ENCODE results near the gene MPZL3.

MPZL3 gene

DNA sequence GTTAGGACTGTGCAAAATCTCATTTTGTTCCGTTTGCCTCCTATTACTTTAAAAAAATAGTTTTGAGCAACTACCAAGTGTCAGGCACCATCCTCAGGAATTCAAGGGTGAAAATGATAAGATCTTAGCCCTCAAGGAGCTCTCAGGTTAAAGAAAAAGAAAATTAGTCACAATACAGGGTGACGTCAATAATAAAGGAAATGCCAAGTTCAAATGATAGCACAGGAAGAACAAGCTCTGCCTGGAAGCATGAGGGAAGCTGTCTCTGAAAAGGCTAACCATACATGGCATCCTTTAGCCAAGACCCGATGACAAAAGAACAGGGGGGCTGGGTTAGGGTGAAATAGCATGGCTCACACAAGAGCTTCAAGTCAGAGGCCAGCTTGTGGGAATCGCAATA, 23.0 kb upstream of the MPZL3 start:
- Histone ChIP-seq H3K27me3 (ENCODE audit: control insufficient read depth in 3 of 3, insufficient read depth in 3 of 3, low read depth in 1 of 3, low read length in 3 of 3) (peaks cover 0 to 9% (median 0%) of the 10 kb centered on the region in 3 experiments), H3K4me2 (ENCODE audit: insufficient read depth, low read length, poor library complexity, severe bottlenecking) (no peak overlapping the region), H3K18ac (ENCODE audit: low read length) (no peak overlapping the region), H4K8ac (ENCODE audit: low read depth, low read length) (no peak overlapping the region), H3K79me1 (ENCODE audit: low read depth, low read length) (no peaks in the 10 kb centered on the region), H2BK120ac (ENCODE audit: low read depth, low read length) (no peak overlapping the region), H2BK15ac (ENCODE audit: low read length) (no peak overlapping the region), H3K9me3 (replicated peaks in 1 of 2; ENCODE audit: control insufficient read depth in 2 of 2, insufficient read depth in 1 of 2, low read depth in 1 of 2, low read length in 2 of 2) (no peaks in the 10 kb centered on the region), H2BK5ac (ENCODE audit: low read length) (no peak overlapping the region), H3K36me3 (replicated peaks in 1 of 2; ENCODE audit: control insufficient read depth in 2 of 2, insufficient read depth in 2 of 2, low read length in 2 of 2) (no peaks in the 10 kb centered on the region), H3K14ac (ENCODE audit: low read length) (no peak overlapping the region), H3K27ac (replicated peaks; ENCODE audit: low read length) (no peak overlapping the region), H3K4me1 (ENCODE audit: control insufficient read depth in 2 of 2, insufficient read depth in 1 of 2, low read depth in 1 of 2, low read length in 2 of 2) (no peaks in the 10 kb centered on the region), H3K23ac (ENCODE audit: low read depth, low read length, poor library complexity) (no peak overlapping the region), H4K91ac (ENCODE audit: low read depth, low read length, poor library complexity) (no peak overlapping the region), H3K9ac (ENCODE audit: low read depth, low read length, poor library complexity) (no peak overlapping the region), H3K4me3 (ENCODE audit: low read length in 2 of 2) (no peak overlapping the region), H2AFZ (ENCODE audit: low read length) (no peak overlapping the region), H2BK12ac (ENCODE audit: low read length) (no peak overlapping the region), H2AK5ac (ENCODE audit: low read depth, low read length) (no peak overlapping the region), H3K4ac (ENCODE audit: low read length) (no peak overlapping the region)
- DNase-seq (ENCODE audit: low spot score), result no peak
- no CpG with 5 or more reads among the region's 4 CpGs for WGBS, 2 donors (ENCODE audit: extremely low coverage in 2 of 2, insufficient read length in 2 of 2, insufficient replicate concordance in 1 of 2)

DNA sequence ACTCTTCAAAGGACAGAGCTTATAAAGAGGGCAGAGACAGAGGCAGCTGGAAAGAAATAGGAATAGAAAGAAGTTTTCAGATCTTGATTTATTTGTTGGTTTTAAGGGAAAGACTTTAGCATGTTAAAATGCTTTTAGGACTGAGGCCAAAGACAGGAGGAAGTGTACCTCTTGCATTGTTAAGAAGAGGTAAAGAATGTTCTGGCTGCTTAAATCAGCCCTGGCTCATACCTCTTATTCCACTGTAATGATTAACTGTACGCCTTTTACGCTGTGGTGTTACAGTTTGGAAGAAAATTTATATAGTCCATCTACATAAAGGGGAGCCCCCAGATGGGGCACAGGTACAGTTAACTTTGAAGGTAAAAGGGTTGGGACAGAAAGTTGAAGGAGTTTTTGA, 22.0 kb upstream of the MPZL3 start:
- Histone ChIP-seq H2AFZ (ENCODE audit: low read length) (no peak overlapping the region), H3K9ac (ENCODE audit: low read depth, low read length, poor library complexity) (no peak overlapping the region), H3K14ac (ENCODE audit: low read length) (no peak overlapping the region), H3K4me3 (ENCODE audit: low read length in 2 of 2) (no peak overlapping the region), H3K27ac (replicated peaks; ENCODE audit: low read length) (no peak overlapping the region), H2BK120ac (ENCODE audit: low read depth, low read length) (no peak overlapping the region), H2BK12ac (ENCODE audit: low read length) (no peak overlapping the region), H4K91ac (ENCODE audit: low read depth, low read length, poor library complexity) (no peak overlapping the region), H2BK5ac (ENCODE audit: low read length) (no peak overlapping the region), H3K4me1 (ENCODE audit: control insufficient read depth in 2 of 2, insufficient read depth in 1 of 2, low read depth in 1 of 2, low read length in 2 of 2) (no peaks in the 10 kb centered on the region), H3K4ac (ENCODE audit: low read length) (no peak overlapping the region), H3K36me3 (replicated peaks in 1 of 2; ENCODE audit: control insufficient read depth in 2 of 2, insufficient read depth in 2 of 2, low read length in 2 of 2) (no peaks in the 10 kb centered on the region), H3K23ac (ENCODE audit: low read depth, low read length, poor library complexity) (no peak overlapping the region), H3K79me1 (ENCODE audit: low read depth, low read length) (no peaks in the 10 kb centered on the region), H3K9me3 (replicated peaks in 1 of 2; ENCODE audit: control insufficient read depth in 2 of 2, insufficient read depth in 1 of 2, low read depth in 1 of 2, low read length in 2 of 2) (no peaks in the 10 kb centered on the region), H4K8ac (ENCODE audit: low read depth, low read length) (no peak overlapping the region), H2BK15ac (ENCODE audit: low read length) (no peak overlapping the region), H2AK5ac (ENCODE audit: low read depth, low read length) (no peak overlapping the region), H3K4me2 (ENCODE audit: insufficient read depth, low read length, poor library complexity, severe bottlenecking) (no peak overlapping the region), H3K18ac (ENCODE audit: low read length) (no peak overlapping the region), H3K27me3 (ENCODE audit: control insufficient read depth in 3 of 3, insufficient read depth in 3 of 3, low read depth in 1 of 3, low read length in 3 of 3) (peaks cover 0 to 16% (median 0%) of the 10 kb centered on the region in 3 experiments)
- WGBS, 2 donors (ENCODE audit: extremely low coverage in 2 of 2, insufficient read length in 2 of 2, insufficient replicate concordance in 1 of 2), result no CpG with 5 or more reads among the region's 2 CpGs
- no peak for DNase-seq (ENCODE audit: low spot score)

DNA sequence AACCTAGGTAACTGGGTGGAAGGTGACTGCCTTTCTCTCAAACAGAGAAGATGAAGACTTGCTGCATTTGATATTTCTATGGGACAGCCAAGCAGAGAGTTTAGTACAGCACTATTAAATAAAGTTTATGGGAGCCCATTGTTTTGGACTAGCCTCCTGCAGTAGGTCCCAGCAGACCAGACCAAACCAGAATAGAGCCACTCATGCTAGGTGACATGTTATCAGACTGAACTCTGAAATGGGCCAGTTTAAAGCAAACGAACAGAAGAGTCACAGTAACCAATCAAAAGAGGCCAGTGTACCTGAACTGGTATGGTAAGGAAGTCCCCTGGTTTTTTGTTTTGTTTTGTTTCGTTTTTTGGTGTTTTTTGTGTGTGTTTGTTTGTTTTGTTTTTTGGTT, 19.8 kb upstream of the MPZL3 start:
- H3K9me3 ChIP-seq (replicated peaks in 1 of 2; ENCODE audit: control insufficient read depth in 2 of 2, insufficient read depth in 1 of 2, low read depth in 1 of 2, low read length in 2 of 2), result no peaks in the 10 kb centered on the region

DNA sequence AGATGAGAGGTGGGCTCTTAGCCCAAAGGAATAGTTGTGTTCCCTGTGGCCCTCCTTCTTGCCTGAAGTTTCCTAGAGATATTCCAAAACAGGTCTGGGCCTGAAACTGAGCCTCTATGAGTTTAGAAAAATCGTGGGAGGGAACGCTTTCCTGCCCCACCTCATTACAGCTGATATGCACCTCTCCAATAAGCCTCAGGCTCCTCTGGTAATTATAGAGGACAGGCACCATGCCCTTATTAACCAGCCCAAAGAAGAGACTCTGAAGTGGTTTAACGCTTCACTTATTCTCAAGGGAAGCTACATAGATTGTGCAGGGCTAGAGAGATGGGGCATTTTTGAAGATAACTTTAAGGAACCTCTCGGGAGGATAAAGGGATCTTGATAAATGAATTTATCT, 15.3 kb upstream of the MPZL3 start:
- Histone ChIP-seq H3K4ac (ENCODE audit: low read length) (no peak overlapping the region), H3K4me1 (ENCODE audit: control insufficient read depth in 2 of 2, insufficient read depth in 1 of 2, low read depth in 1 of 2, low read length in 2 of 2) (peaks cover 0 to 4% of the 10 kb centered on the region in 2 donors), H4K8ac (ENCODE audit: low read depth, low read length) (no peak overlapping the region), H2BK5ac (ENCODE audit: low read length) (no peak overlapping the region), H2AK5ac (ENCODE audit: low read depth, low read length) (no peak overlapping the region), H2BK12ac (ENCODE audit: low read length) (no peak overlapping the region), H2BK120ac (ENCODE audit: low read depth, low read length) (no peak overlapping the region), H3K4me2 (ENCODE audit: insufficient read depth, low read length, poor library complexity, severe bottlenecking) (no peak overlapping the region), H3K36me3 (replicated peaks in 1 of 2; ENCODE audit: control insufficient read depth in 2 of 2, insufficient read depth in 2 of 2, low read length in 2 of 2) (no peaks in the 10 kb centered on the region), H3K14ac (ENCODE audit: low read length) (no peak overlapping the region), H3K9ac (ENCODE audit: low read depth, low read length, poor library complexity) (no peak overlapping the region), H3K4me3 (ENCODE audit: low read length in 2 of 2) (no peak overlapping the region), H3K27ac (replicated peaks; ENCODE audit: low read length) (no peak overlapping the region), H3K18ac (ENCODE audit: low read length) (no peak overlapping the region), H3K27me3 (ENCODE audit: control insufficient read depth in 3 of 3, insufficient read depth in 3 of 3, low read depth in 1 of 3, low read length in 3 of 3) (peaks cover 0 to 68% (median 6%) of the 10 kb centered on the region in 3 experiments), H4K91ac (ENCODE audit: low read depth, low read length, poor library complexity) (no peak overlapping the region), H3K23ac (ENCODE audit: low read depth, low read length, poor library complexity) (no peak overlapping the region), H2BK15ac (ENCODE audit: low read length) (no peak overlapping the region), H3K79me1 (ENCODE audit: low read depth, low read length) (no peaks in the 10 kb centered on the region), H3K9me3 (replicated peaks in 1 of 2; ENCODE audit: control insufficient read depth in 2 of 2, insufficient read depth in 1 of 2, low read depth in 1 of 2, low read length in 2 of 2) (no peaks in the 10 kb centered on the region), H2AFZ (ENCODE audit: low read length) (no peak overlapping the region)
- WGBS, 2 donors (ENCODE audit: extremely low coverage in 2 of 2, insufficient read length in 2 of 2, insufficient replicate concordance in 1 of 2), result no CpG with 5 or more reads among the region's 4 CpGs
- DNase-seq (ENCODE audit: low spot score), result no peak

More for the DNA sequence above, 19.8 kb upstream of the MPZL3 start:
- Histone ChIP-seq H3K23ac (ENCODE audit: low read depth, low read length, poor library complexity) (no peak overlapping the region), H3K36me3 (replicated peaks in 1 of 2; ENCODE audit: control insufficient read depth in 2 of 2, insufficient read depth in 2 of 2, low read length in 2 of 2) (no peaks in the 10 kb centered on the region), H3K27ac (replicated peaks; ENCODE audit: low read length) (no peak overlapping the region), H4K8ac (ENCODE audit: low read depth, low read length) (no peak overlapping the region), H2BK5ac (ENCODE audit: low read length) (no peak overlapping the region), H3K79me1 (ENCODE audit: low read depth, low read length) (no peaks in the 10 kb centered on the region), H3K4ac (ENCODE audit: low read length) (no peak overlapping the region), H2BK12ac (ENCODE audit: low read length) (no peak overlapping the region), H3K4me2 (ENCODE audit: insufficient read depth, low read length, poor library complexity, severe bottlenecking) (no peak overlapping the region), H4K91ac (ENCODE audit: low read depth, low read length, poor library complexity) (no peak overlapping the region), H3K27me3 (ENCODE audit: control insufficient read depth in 3 of 3, insufficient read depth in 3 of 3, low read depth in 1 of 3, low read length in 3 of 3) (peaks cover 0 to 27% (median 0%) of the 10 kb centered on the region in 3 experiments), H3K4me1 (ENCODE audit: control insufficient read depth in 2 of 2, insufficient read depth in 1 of 2, low read depth in 1 of 2, low read length in 2 of 2) (no peaks in the 10 kb centered on the region), H2AK5ac (ENCODE audit: low read depth, low read length) (no peak overlapping the region), H2BK120ac (ENCODE audit: low read depth, low read length) (no peak overlapping the region), H3K9ac (ENCODE audit: low read depth, low read length, poor library complexity) (no peak overlapping the region), H3K4me3 (ENCODE audit: low read length in 2 of 2) (no peak overlapping the region), H2BK15ac (ENCODE audit: low read length) (no peak overlapping the region), H2AFZ (ENCODE audit: low read length) (no peak overlapping the region), H3K14ac (ENCODE audit: low read length) (no peak overlapping the region), H3K18ac (ENCODE audit: low read length) (no peak overlapping the region)
- no peak for DNase-seq (ENCODE audit: low spot score)
- 100% methylated on average over 1 of the region's 2 CpGs for WGBS, 2 donors (ENCODE audit: extremely low coverage in 2 of 2, insufficient read length in 2 of 2, insufficient replicate concordance in 1 of 2)
